GM21390 (cell line): ENCODE results near the gene BRMS1.
"Not testable (repeated sequence)": the region's sequence is repeated elsewhere in the genome, so short reads cannot be mapped to it uniquely, and the experiment has no call there.

Source experiments
- ATAC-seq: cut with Tn5 transposase; IDR thresholded peaks from one replicate; pipeline ENCODE4 v1.9.1; 2021; ENCODE audit not compliant: unreplicated experiment

Gene BRMS1

GRCh38 chr11:66311965-66312548 is 32.8 kb downstream of the BRMS1 start:
- peak; percentile 68 for ATAC-seq

- no peak for ATAC-seq
These were observed 33.4 kb downstream of the BRMS1 start for GRCh38 chr11:66311470-66311964.

- ATAC-seq: not testable (repeated sequence)
These were observed 34.0 kb downstream of the BRMS1 start for GRCh38 chr11:66310803-66311440.

GRCh38 chr11:66310324-66310723 is 34.6 kb downstream of the BRMS1 start:
- no peak for ATAC-seq

GRCh38 chr11:66309475-66309874 is 35.4 kb downstream of the BRMS1 start:
- no peak for ATAC-seq

GRCh38 chr11:66302656-66303055 is 42.2 kb downstream of the BRMS1 start:
- no peak for ATAC-seq

GRCh38 chr11:66299186-66299585 is 45.7 kb downstream of the BRMS1 start:
- no peak for ATAC-seq

GRCh38 chr11:66297610-66298009 is 47.3 kb downstream of the BRMS1 start:
- no peak for ATAC-seq

- ATAC-seq: no peak
These were observed 50.0 kb downstream of the BRMS1 start for GRCh38 chr11:66294626-66295620.

- no peak for ATAC-seq
These were observed 50.9 kb downstream of the BRMS1 start for GRCh38 chr11:66293777-66294625.

- no peak for ATAC-seq
These were observed 51.6 kb downstream of the BRMS1 start for GRCh38 chr11:66293352-66293751.

- no peak for ATAC-seq
These were observed 52.2 kb downstream of the BRMS1 start for GRCh38 chr11:66292543-66293332.

- no peak for ATAC-seq
These were observed 53.0 kb downstream of the BRMS1 start, which contains the start of gene TMEM151A for GRCh38 chr11:66291706-66292542. TSS of gene TMEM151A (plus strand) at chr11:66291894. CDS start at chr11:66292014, 120 bp downstream.

GRCh38 chr11:66291303-66291705 is 53.6 kb downstream of the BRMS1 start:
- ATAC-seq: no peak

GRCh38 chr11:66290330-66290621 is 54.6 kb downstream of the BRMS1 start:
- no peak for ATAC-seq

- ATAC-seq: peak; percentile 34
These were observed 55.2 kb downstream of the BRMS1 start for GRCh38 chr11:66289548-66290329.

- ATAC-seq: peak; percentile 83
These were observed 56.0 kb downstream of the BRMS1 start, which contains the start of gene YIF1A for GRCh38 chr11:66288671-66289547. TSS of gene YIF1A (minus strand) at chr11:66289143. CDS start at chr11:66288985, 158 bp downstream.
